Astrocyte (in vitro differentiated cells and primary cell): ENCODE data around the gene CHRM2.

ENCODE experiments used
- CTCF ChIP-seq: IDR thresholded peaks from 2 replicates; pipeline ENCODE4 v1.5.1; 2011; ENCODE audit warnings: low read depth, mild to moderate bottlenecking, inconsistent platforms, low read length, moderate library complexity; ENCODE audit not compliant: insufficient read depth
- EZH2 ChIP-seq: IDR thresholded peaks from 2 replicates; pipeline ENCODE4 v1.6.1; 2012; ENCODE audit warnings: mild to moderate bottlenecking, low read length, inconsistent platforms; ENCODE audit not compliant: insufficient read depth

DNA sequence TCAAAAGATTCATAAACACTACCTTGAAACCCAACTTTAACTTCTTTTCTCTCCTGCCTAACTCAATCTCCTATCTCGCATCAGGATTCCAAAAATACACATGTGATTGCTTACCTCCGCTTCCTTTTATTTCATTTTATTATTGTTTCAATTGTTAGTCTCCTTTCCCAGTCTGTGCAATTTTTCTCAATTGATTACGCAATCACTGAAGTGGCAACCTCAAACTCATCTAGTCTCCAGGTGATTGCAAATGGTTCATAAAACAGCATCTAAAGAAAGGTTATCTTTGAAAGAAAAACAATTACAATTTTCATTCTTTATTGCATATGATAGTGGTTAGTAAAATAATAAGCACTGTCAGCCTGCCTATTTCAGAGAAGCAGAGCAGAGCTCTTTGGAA, 45.6 kb downstream of the CHRM2 start:
- no peak for TF ChIP-seq EZH2
- TF ChIP-seq CTCF, result no peak
